ENCODE results near the gene CMKLR1. TPM values are rescaled to one million over a fixed set of nuclear protein-coding genes. Genes with fewer than 3 reads are reported as not detected.

Gene CMKLR1
- total RNA-seq: not detected

GRCh38 chr12:108338915-108339657, at the start of gene CMKLR1:
Gene CMKLR1 (minus strand): TSS chr12:108339311. CDS start chr12:108293591, 45,720 bp downstream.
- ChIA-PET POLR2A (no interaction called here), CTCF (interaction anchor here (0.6 to 0.7 kb wide), 2 partner anchors 20 to 85 kb away, joined by 3 read pairs; no protein-coding TSS in a partner anchor)
- DNase-seq: no peak
- Mint-ChIP-seq H3K27me3 (peaks cover 18% of the 10 kb centered on the region), H3K4me3 (no peak within 1 kb of the TSS), H3K27ac (no peak within 1 kb of the TSS), H3K36me3 (ENCODE audit: low read depth) (no peaks in the 10 kb centered on the region), H3K9me3 (no peaks in the 10 kb centered on the region), H3K4me1 (peaks cover 12% of the 10 kb centered on the region)

- no peak for DNase-seq
- CTCF ChIA-PET: no interaction called here
- no peak overlapping the region for H3K27ac Mint-ChIP-seq
- peaks cover 7% of the 10 kb centered on the region for H3K27me3 Mint-ChIP-seq
- H3K9me3 Mint-ChIP-seq: peaks cover 2% of the 10 kb centered on the region
- no peak overlapping the region for H3K4me3 Mint-ChIP-seq
- H3K36me3 Mint-ChIP-seq (ENCODE audit: low read depth): no peaks in the 10 kb centered on the region
- H3K4me1 Mint-ChIP-seq: no peaks in the 10 kb centered on the region
- POLR2A ChIA-PET: no interaction called here
Observed at GRCh38 chr12:108387771-108388170, 48.7 kb upstream of the CMKLR1 start.

GRCh38 chr12:108386709-108387360, 47.7 kb upstream of the CMKLR1 start:
- ChIA-PET CTCF (no interaction called here), POLR2A (no interaction called here)
- DNase-seq: no peak
- no peaks in the 10 kb centered on the region for H3K4me1 Mint-ChIP-seq
- peaks cover 2% of the 10 kb centered on the region for H3K9me3 Mint-ChIP-seq
- no peak overlapping the region for H3K4me3 Mint-ChIP-seq
- H3K27me3 Mint-ChIP-seq: peaks cover 7% of the 10 kb centered on the region
- H3K27ac Mint-ChIP-seq: no peak overlapping the region
- no peaks in the 10 kb centered on the region for H3K36me3 Mint-ChIP-seq (ENCODE audit: low read depth)

- DNase-seq: no peak
- ChIA-PET POLR2A (no interaction called here), CTCF (no interaction called here)
- Mint-ChIP-seq H3K36me3 (ENCODE audit: low read depth) (no peaks in the 10 kb centered on the region), H3K27me3 (peaks cover 10% of the 10 kb centered on the region), H3K4me3 (no peak overlapping the region), H3K4me1 (no peaks in the 10 kb centered on the region), H3K9me3 (peaks cover 4% of the 10 kb centered on the region), H3K27ac (no peak overlapping the region)
Observed at GRCh38 chr12:108382437-108382801, 43.3 kb upstream of the CMKLR1 start.

- CTCF ChIA-PET: no interaction called here
- no peak overlapping the region for H3K4me3 Mint-ChIP-seq
- peaks cover 5% of the 10 kb centered on the region for H3K9me3 Mint-ChIP-seq
- H3K27me3 Mint-ChIP-seq: peaks cover 13% of the 10 kb centered on the region
- H3K27ac Mint-ChIP-seq: no peak overlapping the region
- H3K36me3 Mint-ChIP-seq (ENCODE audit: low read depth): no peaks in the 10 kb centered on the region
- no peaks in the 10 kb centered on the region for H3K4me1 Mint-ChIP-seq
- POLR2A ChIA-PET: no interaction called here
- DNase-seq: no peak
Observed at GRCh38 chr12:108381787-108382436, 42.8 kb upstream of the CMKLR1 start.

- Mint-ChIP-seq H3K9me3 (peaks cover 6% of the 10 kb centered on the region), H3K4me3 (no peak overlapping the region), H3K4me1 (no peaks in the 10 kb centered on the region), H3K36me3 (ENCODE audit: low read depth) (no peaks in the 10 kb centered on the region), H3K27me3 (peaks cover 11% of the 10 kb centered on the region), H3K27ac (no peak overlapping the region)
- CTCF ChIA-PET: no interaction called here
- POLR2A ChIA-PET: no interaction called here
- DNase-seq: no peak
Observed at GRCh38 chr12:108380382-108380781, 41.3 kb upstream of the CMKLR1 start.

GRCh38 chr12:108379823-108380222, 40.7 kb upstream of the CMKLR1 start:
- Mint-ChIP-seq H3K4me1 (no peaks in the 10 kb centered on the region), H3K27me3 (peaks cover 11% of the 10 kb centered on the region), H3K36me3 (ENCODE audit: low read depth) (no peaks in the 10 kb centered on the region), H3K27ac (no peak overlapping the region), H3K4me3 (no peak overlapping the region), H3K9me3 (peaks cover 4% of the 10 kb centered on the region)
- no peak for DNase-seq
- ChIA-PET POLR2A (no interaction called here), CTCF (no interaction called here)

GRCh38 chr12:108378926-108379325, 39.8 kb upstream of the CMKLR1 start:
- Mint-ChIP-seq H3K9me3 (peaks cover 10% of the 10 kb centered on the region), H3K4me1 (no peaks in the 10 kb centered on the region), H3K4me3 (no peak overlapping the region), H3K27me3 (peaks cover 11% of the 10 kb centered on the region), H3K36me3 (ENCODE audit: low read depth) (no peaks in the 10 kb centered on the region), H3K27ac (no peak overlapping the region)
- no peak for DNase-seq
- ChIA-PET POLR2A (no interaction called here), CTCF (no interaction called here)

- no peak for DNase-seq
- H3K4me3 Mint-ChIP-seq: no peak overlapping the region
- H3K27ac Mint-ChIP-seq: no peak overlapping the region
- no peaks in the 10 kb centered on the region for H3K36me3 Mint-ChIP-seq (ENCODE audit: low read depth)
- ChIA-PET CTCF (no interaction called here), POLR2A (no interaction called here)
- peaks cover 19% of the 10 kb centered on the region for H3K9me3 Mint-ChIP-seq
- H3K4me1 Mint-ChIP-seq: no peaks in the 10 kb centered on the region
- H3K27me3 Mint-ChIP-seq: peaks cover 11% of the 10 kb centered on the region
Observed at GRCh38 chr12:108377260-108377659, 38.1 kb upstream of the CMKLR1 start.

- Mint-ChIP-seq H3K36me3 (ENCODE audit: low read depth) (no peaks in the 10 kb centered on the region), H3K4me3 (no peak overlapping the region), H3K9me3 (peaks cover 19% of the 10 kb centered on the region), H3K27ac (no peak overlapping the region), H3K4me1 (no peaks in the 10 kb centered on the region), H3K27me3 (peaks cover 11% of the 10 kb centered on the region)
- CTCF ChIA-PET: no interaction called here
- DNase-seq: no peak
- POLR2A ChIA-PET: no interaction called here
Observed at GRCh38 chr12:108375986-108376663, 37.0 kb upstream of the CMKLR1 start.

GRCh38 chr12:108374596-108375320, 35.6 kb upstream of the CMKLR1 start:
- Mint-ChIP-seq H3K27ac (no peak overlapping the region), H3K27me3 (peaks cover 11% of the 10 kb centered on the region), H3K4me3 (no peak overlapping the region), H3K36me3 (ENCODE audit: low read depth) (no peaks in the 10 kb centered on the region), H3K9me3 (peaks cover 19% of the 10 kb centered on the region), H3K4me1 (no peaks in the 10 kb centered on the region)
- CTCF ChIA-PET: no interaction called here
- POLR2A ChIA-PET: no interaction called here
- DNase-seq: no peak

GRCh38 chr12:108373111-108373510, 34.0 kb upstream of the CMKLR1 start:
- Mint-ChIP-seq H3K4me1 (no peaks in the 10 kb centered on the region), H3K9me3 (peaks cover 19% of the 10 kb centered on the region), H3K27ac (no peak overlapping the region), H3K27me3 (peaks cover 11% of the 10 kb centered on the region), H3K4me3 (no peak overlapping the region), H3K36me3 (ENCODE audit: low read depth) (no peaks in the 10 kb centered on the region)
- CTCF ChIA-PET: no interaction called here
- DNase-seq: no peak
- POLR2A ChIA-PET: no interaction called here

All from activated CD4-positive, alpha-beta T cell treated with anti-CD3 and anti-CD28 coated beads, Interleukin-2, amount 10 ng/mL, durations not matched to agents 7 days and 5 days (primary cell).